PC-9 (cell line): ENCODE data around the gene PIPOX.

Source experiments
- CTCF ChIP-seq: fragments of 200-600 bp; sonication (generic); conservative IDR thresholded peaks from 2 replicates; pipeline ENCODE4 v1.6.1; 2017; ENCODE audit warnings: mixed run types, antibody characterized with exemption, mild to moderate bottlenecking, moderate library complexity
- EZH2 ChIP-seq: fragments of 200-600 bp; sonication (generic); IDR thresholded peaks from 2 replicates; pipeline ENCODE4 v1.8.0; 2017; ENCODE audit warnings: antibody characterized with exemption, low read depth

- no peak for TF ChIP-seq CTCF
- TF ChIP-seq EZH2: no peak
Measured at GRCh38 chr17:29032857-29033197, 10.1 kb upstream of the PIPOX start.
